Tibial nerve (tissue), 4 donors: ENCODE results near the gene SCAF1.

Experiments used
- EP300 ChIP-seq, 2 donors: sonication (generic); formaldehyde crosslinking; IDR thresholded peaks; one replicate each; pipeline ENCODE4 v1.6.1; 2017; ENCODE audit warnings: antibody characterized with exemption in 2 of 2, mild to moderate bottlenecking in 1 of 2
- POLR2A ChIP-seq, 2 donors: fragments of 450-650 bp; IDR thresholded peaks; one replicate each; pipeline ENCODE4 v1.6.1; 2017; ENCODE audit warnings: antibody characterized with exemption in 2 of 2, mild to moderate bottlenecking in 2 of 2, moderate library complexity in 2 of 2
- TF ChIP-seq, protein P1 (sequence below), 5 experiments: fragments of 200-600 bp in 3 of 5; fragments of 450-650 bp in 2 of 5; sonication (generic) in 3 of 5; IDR thresholded peaks; one replicate each; pipeline ENCODE4 v1.5.1; 2016 to 2019; ENCODE audit warnings: antibody characterized with exemption in 5 of 5, mild to moderate bottlenecking in 3 of 5, moderate library complexity in 2 of 5

- TF ChIP-seq, protein P1, sequence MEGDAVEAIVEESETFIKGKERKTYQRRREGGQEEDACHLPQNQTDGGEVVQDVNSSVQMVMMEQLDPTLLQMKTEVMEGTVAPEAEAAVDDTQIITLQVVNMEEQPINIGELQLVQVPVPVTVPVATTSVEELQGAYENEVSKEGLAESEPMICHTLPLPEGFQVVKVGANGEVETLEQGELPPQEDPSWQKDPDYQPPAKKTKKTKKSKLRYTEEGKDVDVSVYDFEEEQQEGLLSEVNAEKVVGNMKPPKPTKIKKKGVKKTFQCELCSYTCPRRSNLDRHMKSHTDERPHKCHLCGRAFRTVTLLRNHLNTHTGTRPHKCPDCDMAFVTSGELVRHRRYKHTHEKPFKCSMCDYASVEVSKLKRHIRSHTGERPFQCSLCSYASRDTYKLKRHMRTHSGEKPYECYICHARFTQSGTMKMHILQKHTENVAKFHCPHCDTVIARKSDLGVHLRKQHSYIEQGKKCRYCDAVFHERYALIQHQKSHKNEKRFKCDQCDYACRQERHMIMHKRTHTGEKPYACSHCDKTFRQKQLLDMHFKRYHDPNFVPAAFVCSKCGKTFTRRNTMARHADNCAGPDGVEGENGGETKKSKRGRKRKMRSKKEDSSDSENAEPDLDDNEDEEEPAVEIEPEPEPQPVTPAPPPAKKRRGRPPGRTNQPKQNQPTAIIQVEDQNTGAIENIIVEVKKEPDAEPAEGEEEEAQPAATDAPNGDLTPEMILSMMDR (IDR thresholded peaks at IDR 0.05), result no peak
- TF ChIP-seq POLR2A (IDR thresholded peaks at IDR 0.05) (no peak), EP300 (IDR thresholded peaks at IDR 0.05) (no peak)
Observed at GRCh38 chr19:49609499-49610092, 32.4 kb upstream of the SCAF1 start.
